ENCODE data around the gene RCCD1. TPM values are rescaled to one million over a fixed set of nuclear protein-coding genes. Genes with fewer than 3 reads are reported as not detected.

Gene RCCD1
- total RNA-seq, 1 experiment from 2014 or later = 22.8 TPM

GRCh38 chr15:90915216-90915807 is 39.4 kb upstream of the RCCD1 start:
- no peak overlapping the region for H3K4me3 Mint-ChIP-seq
- Histone ChIP-seq H2BK120ac (ENCODE audit: low read depth, low read length, poor library complexity, severe bottlenecking) (no peak overlapping the region), H3K4me1 (ENCODE audit: insufficient read depth, low read length) (no peaks in the 10 kb centered on the region), H3T11ph (ENCODE audit: low read length) (no peak overlapping the region), H3K79me2 (ENCODE audit: insufficient read depth, low read length) (no peaks in the 10 kb centered on the region), H2BK15ac (ENCODE audit: low read depth, low read length) (no peak overlapping the region), H3K14ac (ENCODE audit: insufficient read depth, low read length) (no peak overlapping the region), H2BK12ac (ENCODE audit: insufficient read length, low read depth, low read length) (no peak overlapping the region), H3K79me1 (ENCODE audit: insufficient read depth, low read depth, low read length, poor library complexity, severe bottlenecking) (no peaks in the 10 kb centered on the region), H3K27ac (ENCODE audit: insufficient read length, low read depth, low read length) (no peak overlapping the region), H3K9ac (ENCODE audit: extremely low read depth, insufficient read length, low read length) (no peak overlapping the region), H3K56ac (ENCODE audit: insufficient read length, low read depth, low read length) (no peak overlapping the region), H3K18ac (ENCODE audit: insufficient read length, low read depth, low read length) (no peak overlapping the region), H3K23ac (ENCODE audit: insufficient read length, low read depth, low read length) (no peak overlapping the region), H3K4ac (ENCODE audit: low read depth, low read length) (no peak overlapping the region), H3K23me2 (ENCODE audit: insufficient read length, low read depth, low read length, poor library complexity, severe bottlenecking) (no peaks in the 10 kb centered on the region), H4K8ac (replicated peaks; ENCODE audit: insufficient read length, low read depth, low read length) (no peak overlapping the region), H4K20me1 (ENCODE audit: control insufficient read depth, insufficient read depth, insufficient read length) (no peaks in the 10 kb centered on the region), H4K5ac (ENCODE audit: insufficient read length, low read depth, low read length) (no peak overlapping the region), H3K9me3 (ENCODE audit: control insufficient read depth, low read depth, low read length) (no peaks in the 10 kb centered on the region), H2AK5ac (ENCODE audit: insufficient read length, low read length) (no peak overlapping the region), H2BK5ac (ENCODE audit: insufficient read length, low read length) (no peak overlapping the region), H2BK20ac (ENCODE audit: low read depth, low read length, poor library complexity, severe bottlenecking) (no peak overlapping the region), H2AFZ (ENCODE audit: low read length) (no peak overlapping the region), H3K4me2 (ENCODE audit: insufficient read depth, insufficient read length, low read length) (no peak overlapping the region), H3K27me3 (ENCODE audit: insufficient read depth, low read length) (no peaks in the 10 kb centered on the region), H4K91ac (ENCODE audit: insufficient read length, low read depth, low read length) (no peak overlapping the region)
- no peaks in the 10 kb centered on the region for H3K27me3 Mint-ChIP-seq (ENCODE audit: low read depth)
- peaks cover 5 to 61% (median 18%) of the 10 kb centered on the region in 3 experiments; a peak in 6 of 7 replicates for H3K36me3 Mint-ChIP-seq (ENCODE audit: insufficient read depth in 1 of 3, low read depth in 3 of 3)
- H3K4me1 Mint-ChIP-seq = peaks cover 3 to 8% of the 10 kb centered on the region in 2 experiments; a peak in 2 of 4 replicates
- no peak for TF ChIP-seq CTCF (conservative IDR thresholded peaks at IDR 0.05)
- no CpG with 5 or more reads among the region's 7 CpGs for WGBS (ENCODE audit: extremely low coverage, insufficient read length, low lambda C conversion rate)
- peak overlapping the region in 1 of 3 experiments; percentile 94; a peak in 3 of 7 replicates for H3K27ac Mint-ChIP-seq
- no peaks in the 10 kb centered on the region for H3K9me3 Mint-ChIP-seq
- DNase-seq = no peak

Measured in H9 (cell line).